ENCODE measurements around the gene URI1. TPM values are rescaled to one million over a fixed set of nuclear protein-coding genes. Genes with fewer than 3 reads are reported as not detected.

Gene URI1
- total and polyA plus RNA-seq, 2 donors (not counting 1 experiment from before 2014, with no cell fraction given), result 21.3 to 54.2 TPM

DNA sequence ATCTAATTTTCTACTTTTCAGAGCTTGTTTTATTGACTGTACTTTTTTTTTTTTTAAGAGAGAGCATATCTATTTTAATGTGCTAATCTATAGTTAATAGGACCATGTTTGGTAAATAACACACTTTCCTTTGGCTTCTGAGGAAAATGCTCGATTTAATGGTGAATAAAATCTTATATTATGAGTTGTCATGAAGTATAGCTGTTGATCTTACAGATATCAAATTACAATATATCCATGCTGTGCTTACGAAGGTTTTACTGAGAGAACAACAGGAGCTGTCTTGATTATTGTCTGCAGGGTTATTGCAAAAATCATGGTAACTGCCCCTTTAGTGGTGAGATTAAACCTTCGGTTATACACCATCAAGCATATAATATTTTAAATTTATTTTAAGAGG lies 29.6 kb downstream of the URI1 start:
- peaks cover 55% of the 10 kb centered on the region for H3K4me1 Mint-ChIP-seq
- POLR2A ChIA-PET, result no interaction called here
- TF ChIP-seq, protein P1, sequence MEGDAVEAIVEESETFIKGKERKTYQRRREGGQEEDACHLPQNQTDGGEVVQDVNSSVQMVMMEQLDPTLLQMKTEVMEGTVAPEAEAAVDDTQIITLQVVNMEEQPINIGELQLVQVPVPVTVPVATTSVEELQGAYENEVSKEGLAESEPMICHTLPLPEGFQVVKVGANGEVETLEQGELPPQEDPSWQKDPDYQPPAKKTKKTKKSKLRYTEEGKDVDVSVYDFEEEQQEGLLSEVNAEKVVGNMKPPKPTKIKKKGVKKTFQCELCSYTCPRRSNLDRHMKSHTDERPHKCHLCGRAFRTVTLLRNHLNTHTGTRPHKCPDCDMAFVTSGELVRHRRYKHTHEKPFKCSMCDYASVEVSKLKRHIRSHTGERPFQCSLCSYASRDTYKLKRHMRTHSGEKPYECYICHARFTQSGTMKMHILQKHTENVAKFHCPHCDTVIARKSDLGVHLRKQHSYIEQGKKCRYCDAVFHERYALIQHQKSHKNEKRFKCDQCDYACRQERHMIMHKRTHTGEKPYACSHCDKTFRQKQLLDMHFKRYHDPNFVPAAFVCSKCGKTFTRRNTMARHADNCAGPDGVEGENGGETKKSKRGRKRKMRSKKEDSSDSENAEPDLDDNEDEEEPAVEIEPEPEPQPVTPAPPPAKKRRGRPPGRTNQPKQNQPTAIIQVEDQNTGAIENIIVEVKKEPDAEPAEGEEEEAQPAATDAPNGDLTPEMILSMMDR (IDR thresholded peaks at IDR 0.05), result no peak
- no peak for TF ChIP-seq EZH2 (IDR thresholded peaks at IDR 0.05; ENCODE audit: borderline replicate concordance, insufficient read depth, low read depth, low read length, poor library complexity, severe bottlenecking)
- Histone ChIP-seq H2AFZ (ENCODE audit: insufficient read depth, low read depth, low read length, poor library complexity, severe bottlenecking) (no peak overlapping the region), H3K27me3 (replicated peaks in 1 of 4; ENCODE audit: control extremely low read depth in 1 of 4, control insufficient read depth in 3 of 4, insufficient read depth in 4 of 4, low read length in 3 of 4) (no peaks in the 10 kb centered on the region), H3K9me3 (ENCODE audit: control extremely low read depth in 1 of 3, control insufficient read depth in 2 of 3, insufficient read depth in 1 of 3, low read length in 2 of 3) (no peaks in the 10 kb centered on the region), H3K4me2 (replicated peaks; ENCODE audit: low read depth, low read length, poor library complexity, severe bottlenecking) (no peak overlapping the region), H3K4me3 (ENCODE audit: control extremely low read depth in 1 of 5, extremely low read depth in 1 of 5, insufficient read depth in 1 of 5, low read depth in 2 of 5, low read length in 4 of 5) (no peak overlapping the region), H3K9ac (ENCODE audit: low read length) (no peak overlapping the region), H3K79me2 (ENCODE audit: control insufficient read depth, insufficient read depth, low read length) (peaks cover 95% of the 10 kb centered on the region), H3K4me1 (ENCODE audit: control insufficient read depth in 2 of 2, insufficient read depth in 2 of 2, low read length in 2 of 2) (peaks cover 1 to 24% of the 10 kb centered on the region in 2 donors), H3K27ac (ENCODE audit: low read length in 2 of 2) (no peak overlapping the region), H3K36me3 (replicated peaks in 1 of 2; ENCODE audit: control extremely low read depth in 1 of 2, control insufficient read depth in 1 of 2, extremely low read depth in 1 of 2, insufficient read depth in 2 of 2, low read length in 1 of 2) (peaks cover 0 to 1% of the 10 kb centered on the region in 2 experiments), H4K20me1 (ENCODE audit: control insufficient read depth, insufficient read depth, low read length, poor library complexity, severe bottlenecking) (peaks cover 59% of the 10 kb centered on the region)
- ATAC-seq (ENCODE audit: low read depth) (no peak), DNase-seq (no peak)
- intact Hi-C loops (cut with micrococcal nuclease), result no loop called here
- WGBS (ENCODE audit: insufficient coverage), result no CpG with 5 or more reads among the region's 3 CpGs
- no peak overlapping the region for H3K4me3 Mint-ChIP-seq
- H3K9me3 Mint-ChIP-seq (ENCODE audit: insufficient read depth), result no peaks in the 10 kb centered on the region
- no peak overlapping the region for H3K27ac Mint-ChIP-seq
- CTCF ChIA-PET, result interaction anchor here (0.9 to 1.2 kb wide), 2 partner anchors 241 to 255 kb away, joined by 3 to 4 read pairs; no protein-coding TSS in a partner anchor
- no peaks in the 10 kb centered on the region for H3K27me3 Mint-ChIP-seq

DNA sequence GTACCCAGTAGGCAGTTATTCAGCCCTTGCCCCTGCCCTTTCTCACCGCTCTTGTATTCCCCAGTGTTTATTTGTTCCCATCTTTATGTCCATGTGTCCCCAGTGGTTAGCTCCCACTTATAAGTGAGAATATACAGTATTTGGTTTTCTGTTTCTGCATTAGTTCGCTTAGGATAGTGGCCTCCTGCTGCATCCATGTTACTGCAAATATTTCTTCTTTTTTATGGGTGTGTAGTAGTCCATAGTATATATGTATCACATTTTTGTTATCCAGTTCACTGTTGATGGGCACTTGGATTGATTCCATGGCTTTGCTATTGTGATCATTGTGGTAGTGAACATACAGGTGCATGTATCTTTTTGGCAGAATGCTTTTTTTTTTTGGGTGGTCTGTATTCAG lies 32.7 kb downstream of the URI1 start:
- intact Hi-C loops (cut with micrococcal nuclease), result no loop called here
- CTCF ChIA-PET, result interaction anchor here (0.7 kb wide), 1 partner anchor 81 kb away, joined by 3 read pairs; no protein-coding TSS in a partner anchor
- no peak overlapping the region for H3K27ac Mint-ChIP-seq

More for the DNA sequence above, 32.7 kb downstream of the URI1 start:
- Histone ChIP-seq H3K4me3 (ENCODE audit: control extremely low read depth in 1 of 5, extremely low read depth in 1 of 5, insufficient read depth in 1 of 5, low read depth in 2 of 5, low read length in 4 of 5) (no peak overlapping the region), H3K9ac (ENCODE audit: low read length) (no peak overlapping the region), H3K9me3 (ENCODE audit: control extremely low read depth in 1 of 3, control insufficient read depth in 2 of 3, insufficient read depth in 1 of 3, low read length in 2 of 3) (no peaks in the 10 kb centered on the region), H4K20me1 (ENCODE audit: control insufficient read depth, insufficient read depth, low read length, poor library complexity, severe bottlenecking) (peaks cover 45% of the 10 kb centered on the region), H2AFZ (ENCODE audit: insufficient read depth, low read depth, low read length, poor library complexity, severe bottlenecking) (no peak overlapping the region), H3K36me3 (replicated peaks in 1 of 2; ENCODE audit: control extremely low read depth in 1 of 2, control insufficient read depth in 1 of 2, extremely low read depth in 1 of 2, insufficient read depth in 2 of 2, low read length in 1 of 2) (peaks cover 0 to 1% of the 10 kb centered on the region in 2 experiments), H3K79me2 (ENCODE audit: control insufficient read depth, insufficient read depth, low read length) (peaks cover 89% of the 10 kb centered on the region), H3K4me1 (ENCODE audit: control insufficient read depth in 2 of 2, insufficient read depth in 2 of 2, low read length in 2 of 2) (peaks cover 0 to 13% of the 10 kb centered on the region in 2 donors), H3K27me3 (replicated peaks in 1 of 4; ENCODE audit: control extremely low read depth in 1 of 4, control insufficient read depth in 3 of 4, insufficient read depth in 4 of 4, low read length in 3 of 4) (no peaks in the 10 kb centered on the region), H3K4me2 (replicated peaks; ENCODE audit: low read depth, low read length, poor library complexity, severe bottlenecking) (no peak overlapping the region), H3K27ac (ENCODE audit: low read length in 2 of 2) (no peak overlapping the region)
- Mint-ChIP-seq H3K27me3 (no peaks in the 10 kb centered on the region), H3K9me3 (ENCODE audit: insufficient read depth) (no peaks in the 10 kb centered on the region), H3K4me1 (peaks cover 47% of the 10 kb centered on the region), H3K4me3 (no peak overlapping the region)
- no peak for TF ChIP-seq EZH2 (IDR thresholded peaks at IDR 0.05; ENCODE audit: borderline replicate concordance, insufficient read depth, low read depth, low read length, poor library complexity, severe bottlenecking)
- TF ChIP-seq, protein P1 (IDR thresholded peaks at IDR 0.05), result no peak
- POLR2A ChIA-PET, result no interaction called here
- DNase-seq, result no peak
- no peak for ATAC-seq (ENCODE audit: low read depth)
- 100% methylated on average over 1 of the region's 2 CpGs for WGBS (ENCODE audit: insufficient coverage)
